CD14-positive monocyte (primary cell): ENCODE data around the gene PNN. TPM values are rescaled to one million over a fixed set of nuclear protein-coding genes. Genes with fewer than 3 reads are reported as not detected.
"Not testable (repeated sequence)": the region's sequence is repeated elsewhere in the genome, so short reads cannot be mapped to it uniquely, and the experiment has no call there.

ENCODE experiments used
- DNase-seq, 3 donors: peaks; one replicate each; pipeline ENCODE4 v3.0.0-alpha.2; 2011 to 2022
- H2AFZ ChIP-seq: 2 replicates; pipeline ENCODE4 v1.6.0; 2012; ENCODE audit warnings: mild to moderate bottlenecking, low read depth, low read length, inconsistent platforms; ENCODE audit not compliant: insufficient read depth, poor library complexity, severe bottlenecking
- H3K27ac ChIP-seq, 2 donors: 1 replicate in 1 of 2; 2 replicates in 1 of 2; pipeline ENCODE4 v1.5.1; 2012 to 2013; ENCODE audit warnings: low read length in 2 of 2, control low read depth in 1 of 2, inconsistent platforms in 1 of 2, low read depth in 1 of 2, mild to moderate bottlenecking in 1 of 2
- H3K27me3 ChIP-seq, 2 donors: one replicate each; pipeline versions ENCODE4 v1.6.0 to v1.6.1; 2011 to 2013; ENCODE audit warnings: low read length in 2 of 2; ENCODE audit not compliant: control insufficient read depth in 2 of 2, insufficient read depth in 2 of 2
- H3K36me3 ChIP-seq, 2 donors: replicated peaks in 1 of 2; 1 replicate in 1 of 2; 2 replicates in 1 of 2; pipeline versions ENCODE4 v1.5.1 to v1.6.1; 2012 to 2013; ENCODE audit warnings: low read length in 2 of 2, control low read depth in 1 of 2, inconsistent platforms in 1 of 2, mild to moderate bottlenecking in 1 of 2; ENCODE audit not compliant: insufficient read depth in 2 of 2, control insufficient read depth in 1 of 2
- H3K4me1 ChIP-seq, 2 donors: 1 replicate in 1 of 2; 2 replicates in 1 of 2; pipeline versions ENCODE4 v1.5.1 to v1.6.1; 2012 to 2013; ENCODE audit warnings: low read length in 2 of 2, control low read depth in 1 of 2, inconsistent platforms in 1 of 2, mild to moderate bottlenecking in 1 of 2, moderate library complexity in 1 of 2; ENCODE audit not compliant: insufficient read depth in 2 of 2, control insufficient read depth in 1 of 2
- H3K4me2 ChIP-seq: replicated peaks from 2 replicates; pipeline ENCODE3; 2012; ENCODE audit warnings: low read length, moderate library complexity, mild to moderate bottlenecking; ENCODE audit not compliant: poor library complexity, severe bottlenecking; ENCODE audit errors: extremely low read depth
- H3K4me3 ChIP-seq, 3 experiments: fragments of 200-600 bp in 1 of 3; sonication (generic) in 1 of 3; replicated peaks in 1 of 3; 1 replicate in 2 of 3; 2 replicates in 1 of 3; pipeline ENCODE4 v1.5.1; 2011 to 2013; ENCODE audit warnings: low read length in 3 of 3, mild to moderate bottlenecking in 3 of 3, control low read depth in 2 of 3, low read depth in 2 of 3, inconsistent platforms in 1 of 3, moderate library complexity in 1 of 3
- H3K79me2 ChIP-seq: 2 replicates; pipeline ENCODE4 v1.6.0; 2012; ENCODE audit warnings: mild to moderate bottlenecking, control low read depth, inconsistent platforms, low read length, moderate library complexity; ENCODE audit not compliant: insufficient read depth
- H3K9ac ChIP-seq: 2 replicates; pipeline ENCODE4 v1.6.0; 2017; ENCODE audit warnings: low read length, mild to moderate bottlenecking; ENCODE audit not compliant: insufficient read depth, poor library complexity, severe bottlenecking
- H3K9me3 ChIP-seq, 2 donors: replicated peaks in 1 of 2; 1 replicate in 1 of 2; 2 replicates in 1 of 2; pipeline versions ENCODE4 v1.5.1 to v1.6.1; 2012 to 2013; ENCODE audit warnings: low read length in 2 of 2, control low read depth in 1 of 2; ENCODE audit not compliant: control insufficient read depth in 1 of 2, insufficient read depth in 1 of 2
- H4K20me1 ChIP-seq: 2 replicates; pipeline ENCODE4 v1.6.0; 2012; ENCODE audit warnings: mild to moderate bottlenecking, low read length, control low read depth, moderate library complexity; ENCODE audit not compliant: insufficient read depth
- H3K27ac Mint-ChIP-seq, 7 donors: one replicate each; pipeline ENCODE4 v1.8.0; 2020; ENCODE audit warnings: mild to moderate bottlenecking in 7 of 7, mixed read lengths in 7 of 7, moderate library complexity in 6 of 7, inconsistent platforms in 2 of 7
- H3K27me3 Mint-ChIP-seq, 3 donors: one replicate each; pipeline ENCODE4 v1.8.0; 2021 to 2022; ENCODE audit warnings: low read depth in 3 of 3, mild to moderate bottlenecking in 3 of 3, mixed read lengths in 3 of 3, moderate library complexity in 3 of 3, inconsistent platforms in 1 of 3
- H3K36me3 Mint-ChIP-seq, 2 donors: one replicate each; pipeline ENCODE4 v1.8.0; 2020; ENCODE audit warnings: mixed read lengths in 2 of 2, inconsistent platforms in 1 of 2, mild to moderate bottlenecking in 1 of 2
- H3K4me1 Mint-ChIP-seq: one replicate; pipeline ENCODE4 v1.8.0; 2020; ENCODE audit warnings: mild to moderate bottlenecking, mixed read lengths
- H3K4me3 Mint-ChIP-seq, 2 donors: one replicate each; pipeline ENCODE4 v1.8.0; 2020; ENCODE audit warnings: mild to moderate bottlenecking in 2 of 2, mixed read lengths in 2 of 2, moderate library complexity in 1 of 2
- H3K9me3 Mint-ChIP-seq, 7 donors: one replicate each; pipeline ENCODE4 v1.8.0; 2020 to 2022; ENCODE audit warnings: mixed read lengths in 7 of 7, mild to moderate bottlenecking in 6 of 7, moderate library complexity in 6 of 7, inconsistent platforms in 2 of 7
- WGBS: methylation state at CpG from one replicate; pipeline ENCODE4 v1.1.5; 2013; ENCODE audit warnings: missing lambda C conversion rate; ENCODE audit not compliant: insufficient coverage; 5-methylcytosine and 5-hydroxymethylcytosine counted together
- intact Hi-C, 2 donors: fragments of 100-400 bp; cut with micrococcal nuclease; formaldehyde crosslinking; loops; one replicate each; pipeline versions ENCODE4 v1.15.0 to v1.15.1; 2023
- polyA minus RNA-seq: library from RNA; depleted of rRNA, polyadenylated mRNA; stranded (reverse); fragments of >200 nt; gene quantifications from 2 replicates; pipeline ENCODE4 v1.2.3, GENCODE V29; 2012
- polyA plus RNA-seq, 3 donors: library from polyadenylated mRNA; depleted of rRNA in 1 of 3; unstranded in 2 of 3; stranded (reverse) in 1 of 3; fragments of 300-500 nt in 2 of 3; fragments of >200 nt in 1 of 3; fragmentation: Illumina TruSeq in 2 of 3; gene quantifications; 1 replicate in 2 of 3; 2 replicates in 1 of 3; pipeline ENCODE4 v1.2.3, GENCODE V29; 2012 to 2021
- total RNA-seq, 12 experiments: library from RNA in 1 of 12; stranded (reverse) in 1 of 12; fragments of 120-200 nt in 1 of 12; gene quantifications; one replicate each; pipeline ENCODE4 v1.2.4 and lab custom pipeline; 2013 to 2026; ENCODE audit warnings: mixed read lengths in 6 of 12, inconsistent platforms in 1 of 12
- TF ChIP-seq, protein P1 (sequence below): fragments of 200-600 bp; IDR thresholded peaks from one replicate; pipeline ENCODE4 v1.8.0; 2022; ENCODE audit warnings: antibody characterized with exemption, mild to moderate bottlenecking

Gene PNN
- 38.7 TPM for total RNA-seq (2013)
- polyA plus RNA-seq, result 10 to 100 TPM in 1 of 3 donors, 1 to 10 TPM in 2; 4.7 to 34.9 (median 9.0) TPM
- 10.1 and 20.2 TPM in 2 replicates for polyA minus RNA-seq
- total RNA-seq (lab: John Stamatoyannopoulos, UW), result 16.4 to 131 (median 79.1) reads per million in 11 experiments

DNA sequence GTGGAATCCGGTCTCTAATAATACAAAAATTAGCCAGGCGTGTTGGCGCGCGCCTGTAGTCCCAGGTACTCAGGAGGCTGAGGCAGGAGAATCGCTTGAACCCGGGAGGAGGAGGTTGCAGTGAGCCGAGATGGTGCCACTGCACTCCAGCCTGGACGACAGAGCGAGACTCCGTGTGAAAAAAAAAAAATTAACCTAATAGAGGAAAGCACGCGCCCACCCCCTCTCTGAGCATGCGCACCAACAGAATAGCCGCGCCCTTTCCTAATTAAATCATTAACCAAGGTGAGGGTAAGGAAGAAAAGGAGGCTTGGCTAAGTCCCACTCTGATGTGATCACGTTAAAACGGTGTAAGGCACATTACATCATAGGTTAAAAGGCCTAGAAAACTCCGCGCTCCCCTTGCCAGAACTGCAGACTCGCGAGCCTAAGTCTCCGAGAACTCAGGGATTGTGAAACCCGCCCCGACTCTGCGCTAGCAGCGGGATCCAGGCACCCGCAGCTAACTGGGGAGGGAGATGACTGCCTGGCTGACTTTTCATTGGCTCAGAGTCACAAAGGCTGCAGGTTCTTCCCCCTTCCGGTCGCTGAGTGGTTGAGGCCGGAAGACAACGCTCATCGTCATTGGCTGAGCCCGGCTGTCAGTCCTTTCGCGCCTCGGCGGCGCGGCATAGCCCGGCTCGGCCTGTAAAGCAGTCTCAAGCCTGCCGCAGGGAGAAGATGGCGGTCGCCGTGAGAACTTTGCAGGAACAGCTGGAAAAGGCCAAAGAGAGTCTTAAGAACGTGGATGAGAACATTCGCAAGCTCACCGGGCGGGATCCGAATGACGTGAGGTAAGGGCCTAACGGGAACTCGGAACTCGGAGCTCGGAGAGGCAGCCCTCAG is at the start of gene PNN:
TSS of gene PNN (plus strand) at position 695 of the 885 bp plus-strand sequence. CDS start at position 721, 26 bp downstream.
- Histone ChIP-seq H4K20me1 (peaks cover 23% of the 10 kb centered on the region), H3K27ac (peak within 1 kb of the TSS; percentile 93 to 98), H3K4me2 (peak within 1 kb of the TSS; percentile 93), H3K9ac (peak within 1 kb of the TSS; percentile 96), H2AFZ (peak within 1 kb of the TSS; percentile 90), H3K9me3 (no peaks in the 10 kb centered on the region), H3K27me3 (no peaks in the 10 kb centered on the region), H3K36me3 (peaks cover 34 to 37% of the 10 kb centered on the region in 2 donors), H3K79me2 (peaks cover 44% of the 10 kb centered on the region), H3K4me1 (peaks cover 18 to 28% of the 10 kb centered on the region in 2 donors), H3K4me3 (peak within 1 kb of the TSS; percentile 87 to 99 (median 94))
- peak; percentile 99 for DNase-seq
- Mint-ChIP-seq H3K4me3 (peak within 1 kb of the TSS; percentile 99 to 100), H3K27ac (peak within 1 kb of the TSS; percentile 96 to 100 (median 99)), H3K4me1 (peaks cover 17% of the 10 kb centered on the region), H3K27me3 (no peaks in the 10 kb centered on the region), H3K9me3 (no peaks in the 10 kb centered on the region), H3K36me3 (peaks cover 0 to 27% of the 10 kb centered on the region in 2 donors)
- 0% methylated on average over 40 of the region's 56 CpGs for WGBS
- TF ChIP-seq, protein P1, sequence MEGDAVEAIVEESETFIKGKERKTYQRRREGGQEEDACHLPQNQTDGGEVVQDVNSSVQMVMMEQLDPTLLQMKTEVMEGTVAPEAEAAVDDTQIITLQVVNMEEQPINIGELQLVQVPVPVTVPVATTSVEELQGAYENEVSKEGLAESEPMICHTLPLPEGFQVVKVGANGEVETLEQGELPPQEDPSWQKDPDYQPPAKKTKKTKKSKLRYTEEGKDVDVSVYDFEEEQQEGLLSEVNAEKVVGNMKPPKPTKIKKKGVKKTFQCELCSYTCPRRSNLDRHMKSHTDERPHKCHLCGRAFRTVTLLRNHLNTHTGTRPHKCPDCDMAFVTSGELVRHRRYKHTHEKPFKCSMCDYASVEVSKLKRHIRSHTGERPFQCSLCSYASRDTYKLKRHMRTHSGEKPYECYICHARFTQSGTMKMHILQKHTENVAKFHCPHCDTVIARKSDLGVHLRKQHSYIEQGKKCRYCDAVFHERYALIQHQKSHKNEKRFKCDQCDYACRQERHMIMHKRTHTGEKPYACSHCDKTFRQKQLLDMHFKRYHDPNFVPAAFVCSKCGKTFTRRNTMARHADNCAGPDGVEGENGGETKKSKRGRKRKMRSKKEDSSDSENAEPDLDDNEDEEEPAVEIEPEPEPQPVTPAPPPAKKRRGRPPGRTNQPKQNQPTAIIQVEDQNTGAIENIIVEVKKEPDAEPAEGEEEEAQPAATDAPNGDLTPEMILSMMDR, result no peak
- intact Hi-C loops, result loop anchor here (2.0 to 5.0 kb wide), 4 partner anchors 73 to 257 kb away; partner anchors contain the start of genes FBXO33 (in 2 of the 2) and SEC23A (in 2 of the 2)

DNA sequence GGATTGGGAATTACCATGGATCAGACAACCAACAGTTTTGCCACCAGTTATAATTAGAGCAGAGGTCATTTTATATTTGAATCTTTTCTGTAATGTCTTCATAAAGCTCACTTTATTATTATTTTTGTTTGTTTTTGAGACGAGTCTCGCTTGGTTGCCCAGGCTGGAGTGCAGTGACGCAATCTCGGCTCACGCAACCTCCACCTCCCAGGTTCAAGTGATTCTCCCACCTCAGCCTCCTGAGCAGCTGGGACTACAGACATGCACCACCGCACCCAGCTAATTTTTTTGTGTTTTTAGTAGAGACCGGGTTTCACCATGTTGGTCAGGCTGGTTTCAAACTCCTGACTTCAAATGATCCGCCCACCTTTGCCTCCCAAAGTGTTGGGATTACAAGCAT is 37.2 kb upstream of the PNN start:
- H3K4me3 Mint-ChIP-seq, H3K4me1 Mint-ChIP-seq, H2AFZ ChIP-seq, H3K27me3 ChIP-seq, H3K79me2 ChIP-seq, DNase-seq, H3K4me3 ChIP-seq, H3K9me3 ChIP-seq, H3K9ac ChIP-seq, H4K20me1 ChIP-seq, intact Hi-C loops, H3K4me2 ChIP-seq, H3K27me3 Mint-ChIP-seq, H3K4me1 ChIP-seq, H3K27ac ChIP-seq: not testable (repeated sequence)
- Mint-ChIP-seq H3K36me3 (peaks cover 46 to 78% of the 10 kb centered on the region in 2 donors), H3K9me3 (peaks cover 0 to 11% (median 5%) of the 10 kb centered on the region in 7 donors), H3K27ac (peak overlapping the region in 3 of 7 donors; percentile 18 to 85 (median 54))
- no CpG with 5 or more reads among the region's 8 CpGs for WGBS
- peaks cover 33 to 73% of the 10 kb centered on the region in 2 donors for H3K36me3 ChIP-seq
